ENCODE results near the gene GALNT17.

DNA sequence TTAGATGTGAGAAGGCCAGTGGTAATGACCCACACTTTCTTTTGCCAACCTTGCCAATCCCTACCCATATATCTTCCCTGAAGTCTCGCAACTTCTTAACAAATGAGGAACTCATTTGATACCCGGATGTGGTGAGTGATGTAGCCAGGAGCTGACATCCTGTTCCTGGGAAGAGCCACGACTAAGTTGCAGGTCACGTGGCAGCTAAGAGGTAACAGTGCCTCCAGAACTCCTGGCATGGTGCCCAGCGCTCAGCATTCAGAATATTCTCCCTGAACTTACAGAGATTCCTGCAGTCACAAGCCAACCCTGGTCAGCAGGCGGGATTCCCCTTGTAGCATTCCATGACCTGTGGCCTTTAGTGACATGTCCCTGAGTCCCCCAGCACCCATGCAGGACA, 282.5 kb downstream of the GALNT17 start:
- no peak for TF ChIP-seq YY1 (IDR thresholded peaks at IDR 0.05; ENCODE audit: insufficient read depth, insufficient read length)
- no peak for TF ChIP-seq SUZ12 (IDR thresholded peaks at IDR 0.05; ENCODE audit: extremely low read depth, insufficient read depth, insufficient read length)
- no peak for TF ChIP-seq ZNF274 (IDR thresholded peaks at IDR 0.05; ENCODE audit: low read depth, low read length)
